Adrenal gland (tissue), 12 donors: ENCODE data around the gene NECAB2. TPM values are rescaled to one million over a fixed set of nuclear protein-coding genes. Genes with fewer than 3 reads are reported as not detected.

Experiments
- DNase-seq, 7 donors: peaks; one replicate each; pipeline ENCODE4 v3.0.0-alpha.2; 2019 to 2020
- H3K27ac ChIP-seq, 5 donors: fragments of 200-600 bp; sonication (generic) in 4 of 5; 1 replicate in 3 of 5; 2 replicates in 2 of 5; pipeline versions ENCODE4 v1.5.1 to v1.8.0; 2016 to 2020; ENCODE audit warnings: mild to moderate bottlenecking in 1 of 5
- H3K27me3 ChIP-seq: fragments of 200-600 bp; 2 replicates; pipeline ENCODE4 v1.8.0; 2021
- H3K36me3 ChIP-seq, 2 donors: fragments of 200-600 bp; replicated peaks in 1 of 2; 1 replicate in 1 of 2; 2 replicates in 1 of 2; pipeline versions ENCODE4 v1.5.1 to v1.8.0; 2018 to 2022
- H3K4me1 ChIP-seq, 2 donors: fragments of 200-600 bp; replicated peaks in 1 of 2; 1 replicate in 1 of 2; 2 replicates in 1 of 2; pipeline versions ENCODE4 v1.5.1 to v1.8.0; 2018 to 2021
- H3K4me3 ChIP-seq, 4 donors: fragments of 200-600 bp; sonication (generic) in 3 of 4; one replicate each; pipeline ENCODE4 v1.5.1; 2016 to 2018
- H3K9me3 ChIP-seq, 3 donors: fragments of 200-600 bp; sonication (generic) in 1 of 3; replicated peaks in 1 of 3; 1 replicate in 2 of 3; 2 replicates in 1 of 3; pipeline versions ENCODE4 v1.5.1 to v1.8.0; 2016 to 2021
- CTCF ChIP-seq, 6 experiments: fragments of 450-650 bp in 4 of 6; fragments of 200-600 bp in 2 of 6; sonication (generic) in 1 of 6; IDR thresholded peaks; 1 replicate in 5 of 6; 2 replicates in 1 of 6; pipeline versions ENCODE4 v1.5.1 to v1.8.0; 2016 to 2021; ENCODE audit warnings: antibody characterized with exemption in 6 of 6, mild to moderate bottlenecking in 2 of 6, moderate library complexity in 1 of 6
- POLR2A ChIP-seq, 2 donors: fragments of 450-650 bp; IDR thresholded peaks; one replicate each; pipeline ENCODE4 v1.6.1; 2017; ENCODE audit warnings: antibody characterized with exemption in 2 of 2, mild to moderate bottlenecking in 2 of 2, moderate library complexity in 1 of 2
- WGBS, 4 donors: extraction: QIAGEN DNeasy Blood & Tissue Kit in 2 of 4; methylation state at CpG; one replicate each; pipeline versions ENCODE4 v1.1.5 to v1.1.7; 2013 to 2017; 5-methylcytosine and 5-hydroxymethylcytosine counted together
- intact Hi-C, 2 donors: fragments of 100-400 bp; cut with DNase I; formaldehyde crosslinking; loops; one replicate each; pipeline versions ENCODE4 v1.14.1 to v1.15.0; 2022 to 2023
- polyA plus RNA-seq, 3 donors: library from polyadenylated mRNA; stranded (reverse); fragments of 200-250 nt in 2 of 3; fragments of 350-450 nt in 1 of 3; fragmentation: Illumina TruSeq in 1 of 3; extraction: RNeasy Lipid Tissue Mini Kit (QIAGEN cat#74804) in 1 of 3; gene quantifications; one replicate each; pipeline ENCODE4 v1.2.3, GENCODE V29; 2013 to 2014
- total RNA-seq, 9 donors: library from RNA; depleted of rRNA in 4 of 9; stranded (reverse); fragments of >200 nt in 4 of 9; fragments of 120-200 nt in 1 of 9; fragmentation: NEBNext Ultra II Directional in 1 of 9; extraction: Animal tissue kit (Norgen Biotek cat#: 25700) in 1 of 9; gene quantifications; one replicate each; pipeline versions ENCODE4 v1.1.0 to v1.2.4, GENCODE V29; 2013 to 2023
- donor health status: healthy with polysubstance abuse.
- donor health status: Bipolar disorder and iron deficiency.
- donor health status: DM: yes; HTN: yes; CAD: no.
- donor health status: DM: no; HTN: no; CAD: no.
- donor health status: DM: no; HTN: no; CAD: no.
- donor health status: DM: yes; HTN: yes; CAD: no.

The NECAB2 gene
- total and polyA plus RNA-seq, 12 donors: 0.14 to 2.1 (median 0.36) TPM; not detected in 3

GRCh38 chr16:83972256-83973008, 4.4 kb downstream of the NECAB2 start:
- Histone ChIP-seq H3K4me3 (no peak overlapping the region), H3K27ac (no peak overlapping the region), H3K4me1 (no peaks in the 10 kb centered on the region), H3K27me3 (no peaks in the 10 kb centered on the region), H3K9me3 (no peaks in the 10 kb centered on the region), H3K36me3 (no peaks in the 10 kb centered on the region)
- intact Hi-C loops: loop anchor here in 1 of 2 donors (5.0 kb wide), 1 partner anchor 75 kb away; no protein-coding TSS in a partner anchor
- TF ChIP-seq CTCF (IDR thresholded peaks at IDR 0.05) (no peak), POLR2A (IDR thresholded peaks at IDR 0.05) (no peak)
- no peak for DNase-seq
- 78 to 87% (median 83%) methylated on average over 15 to 19 of the region's 19 CpGs for WGBS, 4 donors

GRCh38 chr16:83973077-83973476, 5.0 kb downstream of the NECAB2 start:
- Histone ChIP-seq H3K27ac (no peak overlapping the region), H3K9me3 (peaks cover 0 to 2% (median 0%) of the 10 kb centered on the region in 3 donors), H3K4me1 (no peaks in the 10 kb centered on the region), H3K27me3 (no peaks in the 10 kb centered on the region), H3K4me3 (no peak overlapping the region), H3K36me3 (no peaks in the 10 kb centered on the region)
- WGBS, 4 donors: 75 to 86% (median 81%) methylated on average over 4 to 10 of the region's 10 CpGs
- DNase-seq: peak in 1 of 7 donors; percentile 4
- intact Hi-C loops: loop anchor here in 1 of 2 donors (5.0 kb wide), 1 partner anchor 74 kb away; no protein-coding TSS in a partner anchor
- TF ChIP-seq CTCF (IDR thresholded peaks at IDR 0.05) (no peak), POLR2A (IDR thresholded peaks at IDR 0.05) (no peak)

DNA sequence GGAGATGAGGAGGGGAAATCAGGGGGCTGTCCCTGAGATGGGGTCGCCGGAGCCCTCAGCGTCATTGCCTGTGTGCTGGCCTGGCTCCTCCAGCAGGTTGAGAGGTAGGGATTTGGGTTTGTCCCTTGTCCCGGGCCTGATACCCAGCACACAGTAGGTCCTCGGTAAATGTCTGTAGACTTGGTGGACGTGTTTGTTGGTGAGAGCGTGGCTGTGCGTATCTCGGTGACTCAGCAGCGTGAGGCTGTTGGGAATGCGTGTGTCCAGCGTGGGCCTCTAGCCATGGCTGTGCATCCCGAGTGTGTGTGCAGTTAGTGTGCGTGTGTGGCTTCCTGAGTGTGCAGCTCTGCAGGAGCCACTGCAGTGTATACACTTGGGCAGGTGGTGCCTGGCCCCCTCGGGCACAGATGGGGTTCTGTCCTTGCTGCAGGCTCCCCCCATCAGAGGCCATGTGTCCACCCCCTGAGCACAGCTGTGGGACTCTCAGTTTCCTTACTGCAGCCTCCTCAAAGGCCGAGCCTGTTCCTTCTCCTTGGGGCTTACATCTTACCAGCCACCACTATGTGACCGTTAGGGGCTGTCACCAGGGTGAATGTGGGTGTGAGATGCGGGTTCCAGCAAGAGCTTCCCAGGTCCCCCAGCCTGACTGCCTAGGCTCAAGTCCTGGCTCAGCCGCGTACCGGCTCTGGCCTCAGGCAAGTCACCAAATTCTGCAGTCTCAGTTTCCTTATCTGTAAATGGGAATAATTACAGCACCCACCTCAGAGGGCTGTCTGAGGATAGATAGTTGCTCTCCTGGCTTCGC, 5.7 kb downstream of the NECAB2 start:
- intact Hi-C loops: loop anchor here in 1 of 2 donors (5.0 kb wide), 1 partner anchor 74 kb away; no protein-coding TSS in a partner anchor
- 76 to 86% (median 83%) methylated on average over 21 to 22 of the region's 22 CpGs for WGBS, 4 donors
- Histone ChIP-seq H3K27ac (no peak overlapping the region), H3K9me3 (peaks cover 0 to 8% (median 0%) of the 10 kb centered on the region in 3 donors), H3K27me3 (no peaks in the 10 kb centered on the region), H3K4me1 (no peaks in the 10 kb centered on the region), H3K4me3 (no peak overlapping the region), H3K36me3 (no peaks in the 10 kb centered on the region)
- DNase-seq: no peak
- TF ChIP-seq CTCF (IDR thresholded peaks at IDR 0.05) (no peak), POLR2A (IDR thresholded peaks at IDR 0.05) (no peak)

GRCh38 chr16:83974475-83974874, 6.4 kb downstream of the NECAB2 start:
- Histone ChIP-seq H3K4me3 (no peak overlapping the region), H3K27ac (no peak overlapping the region), H3K27me3 (no peaks in the 10 kb centered on the region), H3K36me3 (no peaks in the 10 kb centered on the region), H3K4me1 (no peaks in the 10 kb centered on the region), H3K9me3 (peaks cover 0 to 8% (median 0%) of the 10 kb centered on the region in 3 donors)
- DNase-seq: no peak
- 53 to 67% (median 61%) methylated on average over 7 of the region's 7 CpGs for WGBS, 4 donors
- no peak for TF ChIP-seq CTCF (IDR thresholded peaks at IDR 0.05)
- no peak for TF ChIP-seq POLR2A (IDR thresholded peaks at IDR 0.05)
- intact Hi-C loops: loop anchor here in 1 of 2 donors (5.0 kb wide), 1 partner anchor 73 kb away; no protein-coding TSS in a partner anchor
